Measurements from ENCODE around the gene EPHB6.

Gene EPHB6

DNA sequence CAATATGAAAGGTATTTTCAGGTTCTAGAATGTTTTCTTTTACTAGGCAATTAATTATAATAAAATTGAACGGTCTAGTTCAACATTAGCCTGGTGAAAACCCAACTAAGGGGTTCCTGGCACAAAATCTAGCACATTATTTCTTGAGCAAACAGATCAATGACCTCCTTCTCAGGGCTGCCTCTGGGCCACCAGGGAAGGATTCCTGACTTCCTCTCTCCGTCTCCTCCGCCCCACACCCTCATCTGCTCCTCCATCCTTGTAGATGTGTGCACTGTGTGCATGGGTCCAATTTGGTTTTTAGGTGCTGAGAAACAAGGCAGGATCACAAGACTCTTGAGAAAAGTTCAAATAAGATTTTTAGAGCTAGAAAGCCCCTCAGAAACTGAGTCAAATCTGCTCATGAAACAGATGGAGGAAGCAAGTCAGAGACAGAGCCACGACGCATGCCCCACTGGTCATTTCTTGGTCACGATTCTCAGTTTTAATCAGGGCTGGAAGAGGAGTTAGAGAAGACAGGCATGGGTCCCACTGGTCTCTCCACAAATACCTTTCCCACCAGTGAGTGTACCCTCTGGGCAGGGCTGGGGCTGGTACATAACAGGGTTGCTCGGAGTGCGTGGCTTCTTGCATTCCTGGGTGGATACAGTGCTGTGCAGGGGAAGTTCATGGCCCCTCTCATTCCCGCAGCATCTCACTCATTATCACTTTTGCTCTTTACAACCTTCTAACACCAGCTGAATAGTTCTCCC is 26.9 kb downstream of the EPHB6 start:
- DNase-seq, result no peak

- DNase-seq, result no peak
Observed at GRCh38 chr7:142882338-142882678, 27.4 kb downstream of the EPHB6 start.

GRCh38 chr7:142883145-142883544 is 28.3 kb downstream of the EPHB6 start:
- DNase-seq, result no peak

GRCh38 chr7:142883571-142884285 is 28.9 kb downstream of the EPHB6 start:
- no peak for DNase-seq

GRCh38 chr7:142884286-142884640 is 29.4 kb downstream of the EPHB6 start:
- DNase-seq, result no peak

DNA sequence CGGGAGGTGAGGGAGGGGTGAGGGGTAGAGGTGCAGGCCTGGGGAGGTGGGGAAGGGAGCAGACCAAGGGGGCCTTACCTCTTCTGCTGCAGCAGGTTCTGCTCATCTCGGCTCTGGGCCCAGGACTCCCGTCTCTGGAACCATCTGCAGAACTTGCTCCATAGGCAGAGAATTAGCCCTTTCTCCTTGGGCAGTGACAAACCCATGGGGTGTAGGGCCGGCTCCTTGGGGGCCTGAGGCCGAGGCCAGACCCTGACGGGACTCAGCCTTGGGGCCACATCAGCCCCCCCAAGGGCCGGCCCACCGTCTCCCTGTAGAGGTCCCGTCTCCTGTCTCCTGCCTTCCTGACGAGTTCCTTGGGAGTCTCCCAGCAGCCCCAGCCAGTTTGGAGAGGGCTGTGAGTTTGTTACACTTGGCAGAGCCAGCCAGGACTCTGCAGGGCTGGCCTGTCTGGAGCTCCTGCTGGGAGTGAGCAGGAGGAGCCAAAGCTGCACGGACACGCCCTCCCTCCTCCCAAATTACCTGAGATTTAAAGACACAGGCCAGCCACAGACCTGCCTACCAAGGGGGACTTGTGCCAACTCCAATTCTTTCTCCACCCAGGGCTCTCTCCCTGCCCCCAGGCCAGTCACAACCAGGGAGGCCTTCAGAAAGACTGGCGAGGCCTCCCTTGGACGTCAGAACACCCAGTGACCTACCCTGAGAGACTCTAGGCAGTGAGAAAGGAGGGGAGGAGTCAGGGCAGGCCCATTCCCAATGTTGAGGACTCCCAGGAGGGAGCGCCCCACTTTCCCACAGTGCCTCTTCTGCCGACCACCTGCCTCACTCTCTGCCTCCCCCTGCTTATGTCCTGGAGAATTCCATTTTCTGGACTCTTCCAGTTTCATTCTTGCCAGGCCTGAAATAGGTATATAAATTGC is 30.7 kb downstream of the EPHB6 start, which contains the start of gene TRPV6:
Gene TRPV6 (minus strand): TSS at position 435 of the 920 bp plus-strand sequence.
- no peak for DNase-seq

DNA sequence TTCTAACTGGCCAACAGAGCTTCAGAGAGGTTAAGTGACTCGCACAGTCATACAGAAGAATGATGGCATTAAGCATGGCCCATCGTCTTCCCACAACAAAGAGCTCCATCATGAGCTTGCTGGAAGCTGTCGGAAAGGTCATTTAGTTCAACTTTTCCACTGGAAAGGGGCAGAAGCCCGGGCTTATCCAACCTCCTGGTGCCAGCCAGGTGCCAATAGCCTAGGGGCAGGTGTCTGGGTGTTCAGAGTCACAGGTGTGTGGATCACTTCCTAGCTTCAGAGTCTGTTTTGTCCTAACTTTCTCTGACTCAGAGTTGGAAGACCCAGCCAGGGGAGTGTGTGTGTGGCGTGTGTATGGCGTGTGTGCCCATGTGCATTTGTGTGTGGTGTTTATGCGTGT is 32.0 kb downstream of the EPHB6 start:
- no peak for DNase-seq

DNA sequence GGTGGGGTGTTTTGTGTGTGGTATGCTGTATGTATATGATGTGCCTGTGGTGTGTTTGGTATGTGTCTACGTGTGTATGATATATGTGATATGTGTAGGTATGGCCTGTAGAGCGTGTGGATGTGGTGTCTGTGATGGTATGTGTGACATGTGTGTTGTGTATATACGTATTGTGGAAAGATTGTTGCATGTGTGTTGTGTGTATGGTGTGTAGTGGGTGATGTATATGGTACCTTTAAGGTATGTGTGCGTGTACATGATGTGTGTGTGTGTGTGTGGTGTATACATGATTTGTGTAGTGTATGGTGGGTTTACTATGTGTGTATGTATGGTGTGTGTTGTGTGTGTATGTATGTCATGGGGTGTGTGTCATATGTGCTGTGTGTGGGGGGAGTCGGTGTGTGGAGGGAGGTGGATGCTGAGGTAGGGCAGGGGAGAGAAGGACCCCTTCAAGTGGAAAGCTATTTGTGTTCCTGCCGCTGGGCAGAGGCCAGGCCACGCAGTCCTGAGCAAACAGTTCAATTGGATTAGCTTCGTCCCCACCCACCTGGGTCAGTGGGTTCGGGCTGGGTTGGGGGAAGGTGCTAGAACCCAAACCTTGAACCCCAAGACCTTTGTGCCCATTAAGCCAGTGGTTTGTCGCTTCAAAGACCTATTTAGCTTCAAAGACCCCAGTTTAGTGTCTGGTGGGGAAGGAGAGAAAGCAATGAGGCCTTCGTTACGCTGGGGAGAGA is 32.6 kb downstream of the EPHB6 start:
- no peak for DNase-seq

DNA sequence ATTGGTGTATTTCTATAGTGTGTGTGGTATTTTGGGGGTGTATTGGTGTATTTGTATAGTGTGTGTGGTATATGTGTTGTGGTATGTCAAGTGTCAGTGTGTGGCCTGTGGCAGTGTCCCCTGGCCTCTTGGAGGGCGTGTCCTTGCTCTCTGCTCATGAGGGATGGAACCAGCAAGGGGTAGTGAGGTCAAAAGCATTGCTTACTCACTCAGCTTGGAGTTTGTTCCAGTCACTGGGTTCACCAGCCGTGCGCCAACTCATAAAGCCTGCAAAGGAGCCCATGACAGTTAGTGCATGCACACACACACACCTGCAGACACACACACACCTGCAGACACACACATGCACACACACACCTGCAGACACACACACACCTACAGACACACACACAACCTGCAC is 34.9 kb downstream of the EPHB6 start:
- no peak for DNase-seq

DNA sequence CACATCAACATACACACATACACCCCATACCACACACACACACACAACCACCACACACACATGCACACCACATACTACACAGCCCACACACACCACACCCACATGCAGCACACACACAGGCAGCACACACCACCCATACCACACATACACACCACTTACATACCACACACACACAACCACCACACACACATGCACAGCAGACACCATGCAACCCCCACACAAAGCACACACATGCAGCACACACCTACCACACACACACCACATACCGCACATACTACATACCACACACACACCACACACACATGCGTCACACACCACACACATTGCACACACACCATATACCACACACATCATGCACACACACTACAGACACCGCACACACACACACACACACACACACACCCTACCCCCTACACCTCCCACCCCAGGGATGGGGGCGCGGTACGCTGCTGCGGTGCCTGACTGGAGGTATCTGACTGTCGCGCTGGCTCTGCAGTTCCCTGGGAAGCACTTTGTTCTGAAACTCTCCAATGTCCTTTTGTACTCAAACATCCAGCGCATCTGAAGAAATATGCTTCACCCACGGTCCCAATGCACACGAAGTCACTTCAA is 36.1 kb downstream of the EPHB6 start:
- no peak for DNase-seq

GRCh38 chr7:142891490-142892082 is 36.7 kb downstream of the EPHB6 start:
- DNase-seq, result no peak

GRCh38 chr7:142892951-142893350 is 38.1 kb downstream of the EPHB6 start:
- no peak for DNase-seq

DNA sequence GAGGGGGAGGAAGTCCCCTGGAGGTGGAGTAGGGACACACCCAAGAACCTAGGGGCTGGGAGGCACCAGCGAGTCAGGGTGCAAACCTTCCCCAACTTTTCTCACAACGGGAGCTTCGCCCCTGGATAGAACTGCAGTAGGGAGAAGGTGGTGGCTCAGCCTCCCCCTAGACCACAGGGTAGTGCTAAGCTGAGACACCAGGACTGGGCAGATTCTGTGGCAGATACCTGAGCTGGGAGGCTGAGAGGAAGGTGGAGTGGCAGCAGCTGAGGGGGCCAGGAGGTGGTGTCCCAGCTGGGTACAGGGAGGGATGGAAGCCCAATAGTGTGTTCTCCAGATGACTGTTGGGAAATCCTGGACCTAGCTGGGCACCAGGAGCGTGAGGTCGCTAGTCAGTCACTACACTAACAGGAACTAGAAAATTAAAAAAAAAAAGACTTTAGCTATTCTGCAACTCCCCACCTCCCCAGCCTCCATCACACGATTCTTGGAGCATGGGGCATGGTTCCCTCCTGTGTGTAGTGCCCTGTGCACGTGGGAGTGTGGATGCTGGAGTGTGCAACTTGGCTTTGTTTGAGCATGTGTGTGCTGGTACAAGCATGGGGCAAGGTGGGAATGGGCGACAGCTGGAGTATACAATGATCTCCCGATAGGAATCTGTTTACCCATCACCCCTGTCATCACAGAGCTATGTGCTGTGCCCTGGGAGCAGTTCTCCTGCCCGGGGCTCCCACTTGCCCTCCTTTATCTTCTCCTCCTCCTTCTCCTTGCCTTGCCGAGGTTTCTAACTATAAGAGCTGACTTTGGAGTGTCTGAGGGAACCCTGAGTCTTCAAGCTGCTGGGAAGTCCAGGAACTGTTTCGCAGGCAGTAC is 39.5 kb downstream of the EPHB6 start:
- DNase-seq, result no peak

DNA sequence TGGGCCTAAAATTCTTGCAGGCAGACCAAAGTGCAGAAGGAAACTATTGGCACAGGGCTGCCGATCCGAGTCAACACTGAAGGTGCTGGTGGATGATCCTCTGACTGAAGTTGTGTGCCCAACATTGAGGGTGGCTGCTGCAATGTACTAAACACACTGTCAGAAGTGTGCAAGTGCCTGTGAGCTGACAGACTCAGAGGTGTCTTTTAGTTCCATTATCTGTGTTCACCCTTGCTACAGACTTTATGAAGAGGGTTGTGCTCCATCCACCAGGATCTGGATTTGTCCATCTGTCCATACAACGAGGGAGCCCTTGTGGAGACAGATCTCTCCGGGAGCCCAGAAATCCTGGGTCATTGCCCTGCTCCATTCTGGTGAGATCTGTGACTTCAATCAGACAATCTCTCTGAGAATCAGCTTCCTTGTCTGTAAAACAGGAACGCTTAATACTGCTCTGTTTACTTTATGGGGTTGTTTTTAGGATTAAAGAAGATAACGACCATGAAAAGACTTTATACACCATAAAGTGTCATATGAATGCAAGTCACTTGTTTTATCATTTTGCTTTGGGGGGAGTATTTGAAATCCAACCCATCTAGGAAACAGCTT is 40.2 kb downstream of the EPHB6 start:
- DNase-seq, result no peak

- DNase-seq, result no peak
Observed at GRCh38 chr7:142896151-142896550, 41.3 kb downstream of the EPHB6 start.

- DNase-seq, result no peak
Observed at GRCh38 chr7:142896741-142897379, 42.0 kb downstream of the EPHB6 start.

DNA sequence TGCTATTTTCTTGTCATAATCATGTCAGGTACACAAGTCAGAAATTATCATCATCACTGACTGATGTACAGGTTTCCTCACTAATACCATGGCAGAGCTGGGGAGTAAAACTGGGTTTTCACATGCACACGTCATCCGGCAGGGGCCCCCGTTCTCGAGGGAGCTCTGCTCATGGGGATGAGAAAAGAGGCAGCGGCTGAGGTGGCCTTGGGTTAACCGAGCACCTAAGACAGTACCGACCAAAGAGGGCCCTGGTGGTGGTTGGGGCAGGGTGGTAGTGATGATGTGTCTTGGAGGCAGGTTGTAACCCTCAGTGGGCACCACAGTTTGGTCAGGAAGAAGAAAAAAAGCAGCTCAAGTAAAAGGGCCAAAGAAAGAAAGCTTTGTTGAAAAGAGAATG is 42.8 kb downstream of the EPHB6 start:
- DNase-seq, result no peak

DNA sequence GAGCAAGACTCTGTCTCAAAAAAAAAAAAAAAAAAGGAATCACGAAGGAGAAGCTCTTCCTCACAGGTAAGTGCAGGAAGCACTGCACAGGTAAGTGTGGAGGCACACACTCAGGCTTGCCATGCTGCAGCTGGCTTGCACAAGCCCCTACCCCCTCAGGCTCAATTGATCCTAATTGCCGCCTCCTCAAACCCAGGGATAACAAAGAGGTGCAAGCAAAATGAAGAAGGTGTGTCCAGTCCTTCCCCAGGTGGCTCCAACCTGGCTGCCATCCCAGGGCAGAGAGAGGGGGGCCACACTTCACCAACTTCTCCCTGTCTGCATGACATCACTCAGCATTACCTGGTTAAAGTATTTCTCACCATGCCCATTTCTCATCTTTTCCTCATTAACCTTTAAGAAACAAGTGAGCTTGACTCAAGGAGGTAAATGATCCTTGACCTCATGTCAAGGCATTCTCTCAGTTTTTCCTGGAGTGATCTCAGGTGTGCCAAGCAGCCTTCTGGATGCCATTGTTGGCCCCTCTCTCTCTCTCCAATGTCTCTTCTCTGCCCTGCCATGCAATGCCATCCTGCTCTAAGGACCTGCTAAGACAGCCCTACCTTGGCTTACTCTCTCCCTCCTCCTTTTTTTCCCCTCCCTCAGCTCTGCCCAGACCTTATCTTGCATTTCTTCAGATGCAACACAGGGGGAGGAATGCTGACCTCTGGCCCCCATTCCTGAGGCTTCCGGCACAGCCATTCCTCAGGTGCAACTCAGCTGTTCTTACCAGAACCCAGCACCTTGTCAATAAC is 43.7 kb downstream of the EPHB6 start:
- no peak for DNase-seq

- no peak for DNase-seq
Observed at GRCh38 chr7:142899661-142900060, 44.8 kb downstream of the EPHB6 start.
